Sigmoid colon (tissue), 7 donors: ENCODE results near the gene PPP2R2C. TPM values are rescaled to one million over a fixed set of nuclear protein-coding genes. Genes with fewer than 3 reads are reported as not detected.

Experiments used
- DNase-seq: peaks from one replicate; pipeline ENCODE4 v3.0.0-alpha.2; 2019
- H3K27ac ChIP-seq, 4 donors: fragments of 200-600 bp; sonication (generic); one replicate each; pipeline ENCODE4 v1.5.1; 2016 to 2019; ENCODE audit warnings: mild to moderate bottlenecking in 1 of 4
- H3K27me3 ChIP-seq, 3 donors: fragments of 200-600 bp; sonication (generic); one replicate each; pipeline ENCODE4 v1.5.1; 2019; ENCODE audit warnings: mild to moderate bottlenecking in 1 of 3
- H3K36me3 ChIP-seq, 4 donors: fragments of 200-600 bp; sonication (generic); one replicate each; pipeline ENCODE4 v1.5.1; 2016 to 2019
- H3K4me1 ChIP-seq, 4 donors: fragments of 200-600 bp; sonication (generic); one replicate each; pipeline ENCODE4 v1.5.1; 2017 to 2019
- H3K4me3 ChIP-seq, 4 donors: fragments of 200-600 bp; sonication (generic); one replicate each; pipeline ENCODE4 v1.5.1; 2017 to 2019; ENCODE audit warnings: mild to moderate bottlenecking in 2 of 4, moderate library complexity in 1 of 4
- H3K9me3 ChIP-seq, 4 donors: fragments of 200-600 bp in 3 of 4; sonication (generic) in 3 of 4; one replicate each; pipeline versions ENCODE4 v1.5.1 to v1.6.1; 2013 to 2019
- EP300 ChIP-seq, 4 donors: sonication (generic); formaldehyde crosslinking; IDR thresholded peaks; one replicate each; pipeline ENCODE4 v1.6.1; 2017; ENCODE audit warnings: antibody characterized with exemption in 4 of 4
- POLR2A ChIP-seq, 2 donors: fragments of 450-650 bp; IDR thresholded peaks; one replicate each; pipeline ENCODE4 v1.6.1; 2016; ENCODE audit warnings: antibody characterized with exemption in 2 of 2, mild to moderate bottlenecking in 2 of 2, moderate library complexity in 2 of 2
- POLR2AphosphoS5 ChIP-seq, 4 donors: sonication (generic); formaldehyde crosslinking; IDR thresholded peaks; one replicate each; pipeline ENCODE4 v1.6.1; 2017; ENCODE audit warnings: antibody characterized with exemption in 4 of 4
- WGBS, 2 donors: extraction: QIAGEN DNeasy Blood & Tissue Kit; methylation state at CpG; one replicate each; pipeline ENCODE4 v1.1.7; 2013; 5-methylcytosine and 5-hydroxymethylcytosine counted together
- intact Hi-C: fragments of 100-400 bp; cut with DNase I; formaldehyde crosslinking; loops from one replicate; pipeline ENCODE4 v1.15.1; 2023
- polyA plus RNA-seq, 3 donors: library from polyadenylated mRNA; stranded (reverse); fragments of 200-250 nt; gene quantifications; one replicate each; pipeline ENCODE4 v1.2.3, GENCODE V29; 2013
- total RNA-seq, 4 donors: library from RNA; depleted of rRNA; stranded (reverse); fragments of >200 nt; gene quantifications; one replicate each; pipeline ENCODE4 v1.1.0, GENCODE V29; 2016
- TF ChIP-seq, protein P1 (sequence below), 4 experiments: fragments of 450-650 bp in 3 of 4; fragments of 200-600 bp in 1 of 4; IDR thresholded peaks; one replicate each; pipeline ENCODE4 v1.5.1; 2016 to 2019; ENCODE audit warnings: antibody characterized with exemption in 4 of 4, mild to moderate bottlenecking in 3 of 4, moderate library complexity in 2 of 4
- donor health status: healthy with polysubstance abuse.
- donor health status: Bipolar disorder and iron deficiency.
- donor health status: healthy.

Gene PPP2R2C
- total and polyA plus RNA-seq, 7 donors, result 0.49 to 2.8 (median 1.1) TPM; not detected in 2

DNA sequence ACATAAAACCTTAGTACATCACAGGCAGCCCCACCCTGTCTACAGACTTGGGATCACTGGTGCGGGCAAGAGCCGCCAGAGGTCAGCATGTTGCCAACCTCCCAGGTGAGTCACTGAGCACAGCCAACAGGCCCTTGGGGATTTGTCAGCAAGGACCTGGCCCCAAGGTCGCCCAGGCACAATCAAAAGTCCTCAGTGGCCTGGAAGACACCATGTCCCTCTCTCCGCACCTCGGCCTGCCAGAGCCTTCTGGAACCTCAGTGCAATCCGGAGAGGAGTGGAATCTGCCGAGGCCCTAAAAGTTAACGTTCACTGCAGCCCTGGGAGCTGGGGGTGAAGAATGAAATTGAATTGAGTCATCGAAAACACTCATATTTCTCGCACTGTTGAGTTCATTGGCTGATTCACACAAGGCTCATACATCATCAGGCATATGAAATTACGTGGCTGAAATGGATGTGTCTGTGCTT is 128.4 kb downstream of the PPP2R2C start:
- no peak for DNase-seq

DNA sequence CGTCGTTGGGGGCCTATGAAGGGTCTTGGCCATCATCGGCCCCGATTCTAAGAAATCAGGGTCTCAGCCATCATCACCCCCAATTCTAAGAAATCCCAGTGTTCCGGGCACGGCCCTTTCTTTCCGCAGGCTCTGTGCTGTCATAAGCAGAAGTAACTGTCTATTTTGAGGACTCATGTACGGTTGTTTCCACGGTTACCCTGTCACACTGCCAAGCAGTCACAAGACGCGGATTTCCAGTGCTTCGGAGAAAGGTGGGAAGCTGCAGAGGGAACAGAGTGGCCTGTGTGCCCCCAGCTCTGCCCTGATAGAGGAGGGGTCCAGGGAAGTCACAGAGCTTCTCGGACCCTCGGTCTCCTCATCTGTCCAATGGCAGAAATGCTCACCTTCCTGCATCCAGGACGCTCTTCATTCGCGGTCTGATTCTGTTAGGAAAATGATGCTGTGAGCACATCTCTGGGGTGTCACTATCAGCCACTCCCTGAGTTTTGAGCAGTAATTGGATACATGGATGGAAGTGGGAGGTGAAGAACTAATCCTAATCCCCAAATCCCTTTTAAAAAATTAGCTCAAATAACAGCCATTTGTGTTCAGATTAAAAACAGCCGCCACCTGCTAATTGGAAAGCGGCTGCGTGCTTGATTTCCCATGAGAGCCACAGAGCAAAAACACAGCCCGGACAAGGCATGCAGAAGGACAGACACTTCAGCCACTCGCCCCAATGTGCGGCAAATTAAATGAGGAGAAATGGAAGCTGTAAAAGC is 129.7 kb downstream of the PPP2R2C start:
- intact Hi-C loops, result no loop called here

More for the DNA sequence above, 128.4 kb downstream of the PPP2R2C start:
- Histone ChIP-seq H3K4me1 (no peaks in the 10 kb centered on the region), H3K27ac (no peak overlapping the region), H3K36me3 (no peaks in the 10 kb centered on the region), H3K4me3 (no peak overlapping the region), H3K9me3 (no peaks in the 10 kb centered on the region), H3K27me3 (peaks cover 3 to 37% (median 15%) of the 10 kb centered on the region in 3 donors)
- TF ChIP-seq, protein P1, sequence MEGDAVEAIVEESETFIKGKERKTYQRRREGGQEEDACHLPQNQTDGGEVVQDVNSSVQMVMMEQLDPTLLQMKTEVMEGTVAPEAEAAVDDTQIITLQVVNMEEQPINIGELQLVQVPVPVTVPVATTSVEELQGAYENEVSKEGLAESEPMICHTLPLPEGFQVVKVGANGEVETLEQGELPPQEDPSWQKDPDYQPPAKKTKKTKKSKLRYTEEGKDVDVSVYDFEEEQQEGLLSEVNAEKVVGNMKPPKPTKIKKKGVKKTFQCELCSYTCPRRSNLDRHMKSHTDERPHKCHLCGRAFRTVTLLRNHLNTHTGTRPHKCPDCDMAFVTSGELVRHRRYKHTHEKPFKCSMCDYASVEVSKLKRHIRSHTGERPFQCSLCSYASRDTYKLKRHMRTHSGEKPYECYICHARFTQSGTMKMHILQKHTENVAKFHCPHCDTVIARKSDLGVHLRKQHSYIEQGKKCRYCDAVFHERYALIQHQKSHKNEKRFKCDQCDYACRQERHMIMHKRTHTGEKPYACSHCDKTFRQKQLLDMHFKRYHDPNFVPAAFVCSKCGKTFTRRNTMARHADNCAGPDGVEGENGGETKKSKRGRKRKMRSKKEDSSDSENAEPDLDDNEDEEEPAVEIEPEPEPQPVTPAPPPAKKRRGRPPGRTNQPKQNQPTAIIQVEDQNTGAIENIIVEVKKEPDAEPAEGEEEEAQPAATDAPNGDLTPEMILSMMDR (IDR thresholded peaks at IDR 0.05), result no peak
- no peak for TF ChIP-seq POLR2AphosphoS5 (IDR thresholded peaks at IDR 0.05)
- TF ChIP-seq POLR2A (IDR thresholded peaks at IDR 0.05), result no peak
- no peak for TF ChIP-seq EP300 (IDR thresholded peaks at IDR 0.05)
- 66 to 79% methylated on average over 11 of the region's 11 CpGs for WGBS, 2 donors
- intact Hi-C loops, result no loop called here

DNA sequence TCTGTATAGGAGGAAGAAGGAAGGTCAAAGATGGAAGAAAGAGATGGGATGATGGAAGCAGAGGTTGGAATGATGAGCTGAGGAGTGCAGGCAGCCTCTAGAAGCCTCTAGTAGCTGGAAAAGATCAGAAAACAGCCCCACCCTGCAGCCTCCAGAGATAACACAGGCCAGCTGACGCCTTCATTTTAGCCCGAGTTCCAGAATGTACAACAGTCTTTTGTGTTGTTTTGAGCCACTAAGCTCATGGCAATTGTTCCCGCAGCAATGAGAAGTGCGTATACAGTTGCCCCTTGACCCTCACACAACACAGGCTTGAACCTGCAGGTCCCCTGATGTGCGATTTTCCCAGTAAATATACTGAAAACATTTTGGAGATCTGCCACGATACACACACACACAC is 130.7 kb downstream of the PPP2R2C start:
- peaks cover 3 to 43% (median 24%) of the 10 kb centered on the region in 3 donors for H3K27me3 ChIP-seq
- H3K9me3 ChIP-seq, result no peaks in the 10 kb centered on the region
- no peak for TF ChIP-seq POLR2A (IDR thresholded peaks at IDR 0.05)
- no peak for TF ChIP-seq POLR2AphosphoS5 (IDR thresholded peaks at IDR 0.05)
- no peak for TF ChIP-seq EP300 (IDR thresholded peaks at IDR 0.05)
- TF ChIP-seq, protein P1 (IDR thresholded peaks at IDR 0.05), result no peak
- no peak overlapping the region for H3K27ac ChIP-seq
- intact Hi-C loops, result no loop called here
- H3K36me3 ChIP-seq, result no peaks in the 10 kb centered on the region
- WGBS, 2 donors, result 26 to 71% methylated on average over 6 of the region's 6 CpGs
- H3K4me1 ChIP-seq, result no peaks in the 10 kb centered on the region
- no peak overlapping the region for H3K4me3 ChIP-seq
- DNase-seq, result no peak

More for the DNA sequence above, 129.7 kb downstream of the PPP2R2C start:
- 67 to 71% methylated on average over 23 of the region's 23 CpGs for WGBS, 2 donors
- no peak for TF ChIP-seq POLR2A (IDR thresholded peaks at IDR 0.05)
- no peak for TF ChIP-seq EP300 (IDR thresholded peaks at IDR 0.05)
- TF ChIP-seq, protein P1 (IDR thresholded peaks at IDR 0.05), result no peak
- no peak for TF ChIP-seq POLR2AphosphoS5 (IDR thresholded peaks at IDR 0.05)
- Histone ChIP-seq H3K9me3 (no peaks in the 10 kb centered on the region), H3K27me3 (peaks cover 3 to 40% (median 24%) of the 10 kb centered on the region in 3 donors), H3K4me1 (no peaks in the 10 kb centered on the region), H3K27ac (no peak overlapping the region), H3K4me3 (no peak overlapping the region), H3K36me3 (no peaks in the 10 kb centered on the region)
- no peak for DNase-seq

DNA sequence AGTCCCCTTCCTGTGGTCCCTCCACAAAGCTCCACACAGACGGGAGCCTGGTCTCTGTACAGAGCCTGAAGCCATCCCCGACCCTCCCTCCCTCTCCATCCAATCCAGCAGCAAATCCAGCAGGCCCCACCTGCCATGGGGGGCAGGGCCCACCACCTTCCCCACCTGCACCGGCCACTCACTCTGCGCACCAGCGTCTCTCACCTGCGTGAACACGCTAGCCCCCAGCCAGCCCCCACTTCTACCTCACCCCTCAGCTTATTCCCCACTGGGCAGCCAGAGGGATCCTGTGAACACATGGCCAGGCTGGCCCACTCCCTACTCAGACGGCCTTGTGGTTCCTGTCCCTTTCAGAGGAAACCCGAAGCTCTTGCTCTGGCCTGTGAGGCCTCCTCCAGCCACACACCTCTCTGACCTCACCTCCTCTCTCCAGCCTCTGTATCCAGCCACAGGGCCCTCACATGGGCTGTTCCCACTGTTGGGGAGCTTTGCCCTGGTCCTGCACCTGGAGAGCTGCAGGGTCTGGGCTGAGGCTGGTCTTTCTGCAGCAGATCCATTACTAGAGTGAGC is 131.9 kb downstream of the PPP2R2C start:
- no peaks in the 10 kb centered on the region for H3K9me3 ChIP-seq
- no peak for DNase-seq
- 69% methylated on average over 9 of the region's 9 CpGs for WGBS, 2 donors
- no peak for TF ChIP-seq EP300 (IDR thresholded peaks at IDR 0.05)
- TF ChIP-seq POLR2A (IDR thresholded peaks at IDR 0.05), result no peak
- no peak for TF ChIP-seq POLR2AphosphoS5 (IDR thresholded peaks at IDR 0.05)
- TF ChIP-seq, protein P1 (IDR thresholded peaks at IDR 0.05), result no peak
- intact Hi-C loops, result no loop called here
- no peak overlapping the region for H3K4me3 ChIP-seq
- H3K27ac ChIP-seq, result no peak overlapping the region
- peaks cover 3 to 47% (median 24%) of the 10 kb centered on the region in 3 donors for H3K27me3 ChIP-seq
- H3K36me3 ChIP-seq, result no peaks in the 10 kb centered on the region
- no peaks in the 10 kb centered on the region for H3K4me1 ChIP-seq
